GM12873 (cell line): ENCODE measurements around the gene ANKRD29.

Source experiments
- TF ChIP-seq, protein P1 (sequence below): IDR thresholded peaks from 2 replicates; pipeline ENCODE4 v1.5.1; 2012; ENCODE audit warnings: low read depth, mild to moderate bottlenecking, moderate library complexity, low read length, control low read depth; ENCODE audit not compliant: insufficient read depth; ENCODE audit errors: missing control alignments

ANKRD29 gene

DNA sequence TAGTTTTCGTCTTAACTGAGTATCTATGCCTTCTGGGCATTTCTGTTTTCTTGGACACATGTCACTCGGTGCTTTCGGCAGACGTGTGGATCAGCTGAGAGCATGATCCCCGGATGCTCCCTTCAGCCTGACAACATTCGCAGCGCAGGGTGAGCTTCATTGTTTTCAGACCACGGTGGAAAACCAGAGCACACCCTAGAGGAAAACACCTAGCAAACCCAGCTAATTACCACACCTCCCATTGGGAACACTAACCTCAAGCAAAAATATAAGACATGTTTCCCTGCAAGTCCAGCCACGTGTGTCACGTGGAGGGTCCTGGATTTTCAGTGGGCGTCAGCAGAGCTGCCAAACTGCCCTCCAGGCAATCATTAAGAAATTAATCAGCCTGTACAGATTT is 31.0 kb downstream of the ANKRD29 start:
- TF ChIP-seq, protein P1, sequence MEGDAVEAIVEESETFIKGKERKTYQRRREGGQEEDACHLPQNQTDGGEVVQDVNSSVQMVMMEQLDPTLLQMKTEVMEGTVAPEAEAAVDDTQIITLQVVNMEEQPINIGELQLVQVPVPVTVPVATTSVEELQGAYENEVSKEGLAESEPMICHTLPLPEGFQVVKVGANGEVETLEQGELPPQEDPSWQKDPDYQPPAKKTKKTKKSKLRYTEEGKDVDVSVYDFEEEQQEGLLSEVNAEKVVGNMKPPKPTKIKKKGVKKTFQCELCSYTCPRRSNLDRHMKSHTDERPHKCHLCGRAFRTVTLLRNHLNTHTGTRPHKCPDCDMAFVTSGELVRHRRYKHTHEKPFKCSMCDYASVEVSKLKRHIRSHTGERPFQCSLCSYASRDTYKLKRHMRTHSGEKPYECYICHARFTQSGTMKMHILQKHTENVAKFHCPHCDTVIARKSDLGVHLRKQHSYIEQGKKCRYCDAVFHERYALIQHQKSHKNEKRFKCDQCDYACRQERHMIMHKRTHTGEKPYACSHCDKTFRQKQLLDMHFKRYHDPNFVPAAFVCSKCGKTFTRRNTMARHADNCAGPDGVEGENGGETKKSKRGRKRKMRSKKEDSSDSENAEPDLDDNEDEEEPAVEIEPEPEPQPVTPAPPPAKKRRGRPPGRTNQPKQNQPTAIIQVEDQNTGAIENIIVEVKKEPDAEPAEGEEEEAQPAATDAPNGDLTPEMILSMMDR = no peak

DNA sequence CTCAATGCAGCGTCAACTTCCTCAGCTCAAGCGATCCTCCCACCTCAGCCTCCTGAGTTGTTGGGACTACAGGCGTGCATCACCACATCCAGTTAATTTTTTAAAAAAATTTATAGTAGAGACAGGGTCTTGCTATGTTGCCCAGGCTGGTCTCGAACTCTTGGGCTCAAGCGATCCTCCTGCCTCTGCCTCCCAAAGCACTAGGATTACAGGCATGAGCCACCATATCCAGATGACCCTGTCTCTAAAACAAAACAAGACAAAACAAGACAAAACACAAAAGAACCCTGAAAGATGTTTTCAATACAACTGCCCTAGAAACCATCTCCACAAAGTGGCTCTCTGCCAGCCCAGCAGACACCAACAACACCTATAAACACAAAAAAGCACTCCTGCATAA is 31.4 kb downstream of the ANKRD29 start:
- TF ChIP-seq, protein P1 = no peak

DNA sequence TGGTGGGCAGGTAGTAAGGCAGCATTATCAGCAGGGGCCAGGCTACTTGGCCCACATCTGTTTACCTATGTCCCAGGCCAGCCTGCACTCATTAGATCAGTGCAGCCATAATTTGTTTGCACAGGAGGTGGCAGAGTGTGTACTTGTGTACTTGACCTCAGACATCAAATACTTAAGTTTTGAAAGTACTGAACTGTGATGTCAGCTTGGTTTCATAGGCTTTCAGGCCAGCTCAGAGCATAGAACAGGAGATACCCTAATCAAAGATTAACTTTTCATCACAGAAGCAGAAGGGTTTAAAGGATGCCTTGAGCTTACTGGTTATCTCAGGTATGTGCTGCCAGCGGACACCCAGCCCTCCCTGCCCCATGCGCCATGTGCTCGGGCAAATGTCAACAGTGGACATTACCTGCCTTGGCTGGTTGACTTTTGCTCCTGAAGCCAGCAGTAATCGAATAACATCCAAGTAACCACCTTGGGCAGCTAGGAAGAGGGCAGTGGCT is 33.2 kb downstream of the ANKRD29 start:
- TF ChIP-seq, protein P1 = peak; percentile 7

DNA sequence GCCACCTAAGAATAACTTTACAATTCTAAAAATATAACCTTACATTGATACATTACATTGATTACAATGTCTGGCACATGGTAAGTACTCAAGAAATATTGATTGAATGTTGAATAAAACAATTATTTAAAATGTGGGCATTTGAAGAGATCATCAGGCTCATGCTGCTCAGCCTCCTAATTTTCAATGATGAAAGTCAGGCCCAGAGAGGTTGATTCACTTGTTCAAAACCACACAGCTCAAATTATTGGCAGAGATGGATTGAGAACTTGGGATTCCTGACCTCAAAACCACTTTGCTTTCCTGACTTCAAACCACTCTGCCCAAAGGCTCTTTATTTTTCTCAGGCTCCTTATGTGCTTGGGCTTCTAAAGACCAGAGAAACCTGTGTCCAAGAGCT is 34.7 kb downstream of the ANKRD29 start:
- TF ChIP-seq, protein P1 = no peak

DNA sequence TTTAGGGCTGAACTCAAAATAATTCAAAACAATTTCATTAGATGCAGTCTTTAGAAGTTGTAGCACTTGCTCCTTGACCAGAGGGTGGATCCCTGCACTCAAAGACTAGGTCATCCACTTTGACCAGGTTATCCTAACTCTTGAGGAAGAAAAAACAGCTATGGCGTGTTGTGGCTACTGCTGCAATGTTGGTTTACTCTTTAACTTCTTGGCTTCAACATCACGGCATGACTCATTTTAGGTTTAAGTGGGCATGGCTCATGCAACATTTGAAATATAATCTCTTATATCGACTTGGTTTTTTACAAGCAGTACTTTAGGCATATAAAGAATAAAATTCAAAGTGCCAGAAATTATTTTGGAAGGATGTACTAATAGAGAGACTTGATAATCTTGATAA is 35.4 kb downstream of the ANKRD29 start:
- TF ChIP-seq, protein P1 = no peak

DNA sequence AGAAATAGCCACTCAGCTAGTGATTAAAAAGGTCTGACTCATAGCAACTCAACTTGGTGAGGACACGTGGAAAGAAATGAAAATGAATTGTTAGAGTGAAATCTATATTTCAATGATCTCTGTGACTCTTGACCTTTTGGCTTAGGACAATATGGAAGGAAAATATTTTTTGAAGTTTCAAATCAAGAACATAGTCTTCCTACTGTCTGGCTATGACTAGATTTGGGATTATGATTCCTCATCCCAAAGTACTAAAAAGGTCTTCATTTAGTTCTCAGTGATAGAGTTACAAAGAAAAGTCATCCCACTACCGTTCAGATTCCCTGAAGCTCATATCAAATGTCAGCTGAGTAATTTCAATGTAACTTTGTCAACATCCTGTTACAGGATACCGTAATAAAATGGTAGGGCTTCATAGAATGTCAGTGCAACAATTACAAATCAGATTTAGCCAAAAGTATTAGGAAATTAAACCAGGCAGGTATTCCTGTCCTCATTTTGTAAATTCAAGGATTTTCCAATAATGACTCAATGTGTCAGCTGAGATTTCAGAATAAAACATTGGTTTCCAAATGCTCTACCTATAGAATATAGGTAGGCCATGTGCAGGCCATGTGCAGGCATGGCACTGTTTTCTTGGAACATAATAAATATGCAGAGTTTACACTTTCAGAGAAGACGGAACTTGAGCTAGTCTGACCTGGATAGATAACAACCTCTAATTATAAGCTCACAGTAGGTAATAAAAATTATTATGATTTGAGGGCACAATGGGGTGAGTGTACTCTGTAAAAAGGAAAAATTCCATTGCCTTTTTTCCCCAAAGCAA is 36.0 kb downstream of the ANKRD29 start:
- TF ChIP-seq, protein P1 = no peak

DNA sequence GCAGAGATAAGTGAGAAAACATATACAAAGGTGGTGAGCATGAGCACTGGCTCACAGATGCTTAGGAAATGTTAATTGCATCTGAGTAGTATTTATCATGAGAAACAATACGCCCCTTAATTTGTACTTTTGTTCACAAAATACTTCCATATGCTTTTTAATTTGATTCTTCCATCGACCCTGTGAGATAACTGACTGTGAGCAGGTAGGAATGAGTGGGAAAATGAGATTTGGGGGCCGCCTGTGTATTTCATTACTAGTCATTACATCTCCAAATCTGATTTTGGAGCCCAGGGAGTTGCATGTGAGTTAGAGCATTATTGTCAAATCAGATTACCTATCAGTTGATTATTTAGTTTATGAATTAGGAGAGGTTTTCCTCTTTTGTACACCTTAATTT is 39.7 kb downstream of the ANKRD29 start:
- TF ChIP-seq, protein P1 = no peak
